Osteoblast (primary cell): ENCODE measurements around the gene DGAT2L6. TPM values are rescaled to one million over a fixed set of nuclear protein-coding genes. Genes with fewer than 3 reads are reported as not detected.
"Not testable (repeated sequence)": the region's sequence is repeated elsewhere in the genome, so short reads cannot be mapped to it uniquely, and the experiment has no call there.

ENCODE experiments used
- DNase-seq: peaks from one replicate; pipeline ENCODE4 v3.0.0; 2011; ENCODE audit warnings: low spot score, mixed read lengths; ENCODE audit not compliant: insufficient read length; ENCODE audit errors: missing footprints
- H2AFZ ChIP-seq: 2 replicates; pipeline ENCODE4 v1.6.0; 2011; ENCODE audit warnings: mild to moderate bottlenecking, low read length
- H3K27ac ChIP-seq: 2 replicates; pipeline ENCODE4 v1.5.1; 2011; ENCODE audit warnings: mild to moderate bottlenecking, low read depth, low read length, moderate library complexity
- H3K27me3 ChIP-seq: 2 replicates; pipeline ENCODE4 v1.6.0; 2012; ENCODE audit warnings: mild to moderate bottlenecking, control low read depth, inconsistent platforms, low read length, moderate library complexity; ENCODE audit not compliant: insufficient read depth
- H3K36me3 ChIP-seq: 2 replicates; pipeline ENCODE4 v1.5.1; 2011; ENCODE audit warnings: mild to moderate bottlenecking, low read length, control low read depth, moderate library complexity; ENCODE audit not compliant: insufficient read depth
- H3K4me1 ChIP-seq: 2 replicates; pipeline ENCODE4 v1.5.1; 2011; ENCODE audit warnings: mild to moderate bottlenecking, low read length, control low read depth, moderate library complexity; ENCODE audit not compliant: insufficient read depth
- H3K4me2 ChIP-seq: 2 replicates; pipeline ENCODE4 v1.6.0; 2011; ENCODE audit warnings: mild to moderate bottlenecking, low read length; ENCODE audit not compliant: insufficient read depth
- H3K4me3 ChIP-seq: fragments of 200-600 bp; sonication (generic); 3 replicates; pipeline ENCODE4 v1.5.1; 2012; ENCODE audit warnings: mild to moderate bottlenecking, low read length, inconsistent platforms; ENCODE audit not compliant: insufficient read depth
- H3K79me2 ChIP-seq: 2 replicates; pipeline ENCODE4 v1.6.0; 2012; ENCODE audit warnings: mild to moderate bottlenecking, low read length, control low read depth, inconsistent platforms; ENCODE audit not compliant: insufficient read depth
- H3K9me3 ChIP-seq: 2 replicates; pipeline ENCODE4 v1.5.1; 2011; ENCODE audit warnings: low read depth, low read length, control low read depth
- H4K20me1 ChIP-seq: 2 replicates; pipeline ENCODE4 v1.6.0; 2012; ENCODE audit warnings: mild to moderate bottlenecking, low read length, control low read depth; ENCODE audit not compliant: insufficient read depth
- CTCF ChIP-seq: IDR thresholded peaks from 2 replicates; pipeline ENCODE4 v1.5.1; 2011; ENCODE audit warnings: mild to moderate bottlenecking, low read depth, low read length, moderate library complexity; ENCODE audit errors: extremely low read depth
- total RNA-seq: library from RNA; depleted of rRNA; stranded (reverse); fragments of >200 nt; gene quantifications from 2 replicates; pipeline ENCODE4 v1.2.3, GENCODE V29; 2012

The DGAT2L6 gene
- total RNA-seq, 1 donor: not detected

DNA sequence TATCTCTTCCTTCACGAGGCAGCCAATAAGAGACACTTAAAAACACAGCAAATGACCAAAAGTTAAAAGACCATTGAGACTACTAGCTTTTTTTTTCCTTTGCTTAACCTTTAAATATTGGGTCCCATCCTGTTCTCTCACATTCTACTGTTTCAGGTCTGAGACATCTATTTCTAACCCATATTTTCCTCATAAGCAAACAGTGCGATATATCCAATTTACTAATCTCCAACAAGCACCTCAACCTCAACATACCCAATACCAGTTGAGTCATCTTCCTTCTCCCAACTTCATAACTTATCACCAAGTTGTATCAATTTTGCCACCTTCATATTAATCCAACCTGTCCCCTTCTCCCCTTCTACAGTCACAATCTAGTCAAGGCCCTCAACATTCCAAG lies 64.2 kb downstream of the DGAT2L6 start:
- H3K9me3 ChIP-seq: no peaks in the 10 kb centered on the region
- H4K20me1 ChIP-seq: no peaks in the 10 kb centered on the region
- no peak for TF ChIP-seq CTCF
- no peak overlapping the region for H3K4me3 ChIP-seq
- no peak for DNase-seq
- H3K27ac ChIP-seq: no peak overlapping the region
- peaks cover 12% of the 10 kb centered on the region for H3K27me3 ChIP-seq
- no peak overlapping the region for H2AFZ ChIP-seq
- no peaks in the 10 kb centered on the region for H3K36me3 ChIP-seq
- no peaks in the 10 kb centered on the region for H3K79me2 ChIP-seq
- H3K4me2 ChIP-seq: no peak overlapping the region
- peaks cover 5% of the 10 kb centered on the region for H3K4me1 ChIP-seq

DNA sequence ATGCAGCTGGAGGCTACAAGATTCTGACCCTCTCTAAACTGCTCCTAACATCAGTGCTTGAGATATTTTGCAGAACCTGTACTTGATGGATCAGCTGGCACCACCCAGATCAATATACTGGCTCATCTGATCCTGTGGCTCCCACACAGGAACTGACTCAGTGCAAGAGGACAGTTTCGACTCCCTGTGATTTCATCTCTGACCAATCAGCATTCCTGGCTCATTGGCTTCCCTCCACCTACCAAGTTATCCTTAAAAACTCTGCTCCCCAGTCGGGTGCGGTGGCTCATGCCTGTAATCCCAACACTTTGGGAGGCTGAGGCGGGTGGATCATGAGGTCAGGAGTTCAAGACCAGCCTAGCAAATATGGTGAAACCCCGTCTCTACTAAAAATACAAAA lies 66.3 kb downstream of the DGAT2L6 start:
- not testable (repeated sequence) for H3K4me2 ChIP-seq, H3K4me1 ChIP-seq, H3K9me3 ChIP-seq, H3K79me2 ChIP-seq, H3K36me3 ChIP-seq, H2AFZ ChIP-seq, H3K27ac ChIP-seq, H4K20me1 ChIP-seq, DNase-seq, H3K4me3 ChIP-seq
- H3K27me3 ChIP-seq: peaks cover 12% of the 10 kb centered on the region

DNA sequence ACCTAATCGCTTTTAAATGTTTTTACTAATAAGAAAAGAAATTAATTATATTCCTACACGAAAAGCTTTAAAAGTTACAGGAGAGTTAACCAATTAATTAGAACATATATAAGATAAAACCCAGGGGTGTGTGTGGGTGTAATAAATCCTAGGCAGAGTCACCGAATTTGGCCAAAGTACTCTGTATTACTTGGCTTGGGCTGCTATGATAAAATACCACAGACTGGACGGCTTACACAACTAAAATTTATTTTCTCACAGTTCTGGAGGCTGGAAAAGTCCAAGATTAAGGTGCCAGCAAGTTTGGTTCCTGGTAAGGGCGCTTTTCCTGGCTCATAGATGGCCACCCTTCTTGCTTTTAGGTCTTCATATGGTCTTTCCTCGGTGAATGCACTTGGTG lies 67.6 kb downstream of the DGAT2L6 start:
- Histone ChIP-seq H4K20me1 (no peaks in the 10 kb centered on the region), H3K36me3 (no peaks in the 10 kb centered on the region), H3K4me2 (no peak overlapping the region), H2AFZ (no peak overlapping the region), H3K27me3 (peaks cover 9% of the 10 kb centered on the region), H3K79me2 (no peaks in the 10 kb centered on the region), H3K27ac (peak overlapping the region; percentile 51), H3K4me3 (no peak overlapping the region), H3K9me3 (no peaks in the 10 kb centered on the region), H3K4me1 (peaks cover 5% of the 10 kb centered on the region)
- no peak for TF ChIP-seq CTCF
- no peak for DNase-seq

DNA sequence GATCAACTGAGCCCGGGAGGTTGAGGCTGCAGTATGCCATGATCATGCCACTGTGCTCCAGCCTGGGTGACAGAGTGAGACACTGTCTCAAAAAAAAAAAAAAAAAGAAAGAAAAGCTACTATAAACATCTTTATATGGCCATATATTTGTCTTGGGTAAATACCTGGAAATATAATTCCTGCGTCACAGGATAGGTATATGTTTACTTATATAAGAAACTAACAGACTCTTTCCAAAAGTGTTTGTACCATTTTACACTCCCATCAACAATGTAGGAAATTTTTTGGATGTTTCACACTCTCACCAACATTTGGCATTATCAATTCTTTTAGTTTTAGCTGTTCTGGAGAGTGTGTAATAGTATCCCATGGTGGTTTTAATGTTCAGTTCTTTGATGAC lies 70.0 kb downstream of the DGAT2L6 start:
- Histone ChIP-seq H2AFZ (no peak overlapping the region), H4K20me1 (no peaks in the 10 kb centered on the region), H3K27ac (no peak overlapping the region), H3K4me1 (peaks cover 5% of the 10 kb centered on the region), H3K79me2 (no peaks in the 10 kb centered on the region), H3K4me2 (no peak overlapping the region), H3K36me3 (no peaks in the 10 kb centered on the region), H3K27me3 (peaks cover 4% of the 10 kb centered on the region), H3K4me3 (no peak overlapping the region), H3K9me3 (no peaks in the 10 kb centered on the region)
- TF ChIP-seq CTCF: no peak
- DNase-seq: no peak
